Fibroblast of skin of back (primary cell): Measurements from ENCODE around the gene CALM1.
A peak's percentile ranks its signal among the peaks of the same experiment; 100 is the strongest.

ENCODE experiments used
- DNase-seq: peaks from one replicate; pipeline ENCODE4 v3.0.0-alpha.2; 2013

Gene CALM1

DNA sequence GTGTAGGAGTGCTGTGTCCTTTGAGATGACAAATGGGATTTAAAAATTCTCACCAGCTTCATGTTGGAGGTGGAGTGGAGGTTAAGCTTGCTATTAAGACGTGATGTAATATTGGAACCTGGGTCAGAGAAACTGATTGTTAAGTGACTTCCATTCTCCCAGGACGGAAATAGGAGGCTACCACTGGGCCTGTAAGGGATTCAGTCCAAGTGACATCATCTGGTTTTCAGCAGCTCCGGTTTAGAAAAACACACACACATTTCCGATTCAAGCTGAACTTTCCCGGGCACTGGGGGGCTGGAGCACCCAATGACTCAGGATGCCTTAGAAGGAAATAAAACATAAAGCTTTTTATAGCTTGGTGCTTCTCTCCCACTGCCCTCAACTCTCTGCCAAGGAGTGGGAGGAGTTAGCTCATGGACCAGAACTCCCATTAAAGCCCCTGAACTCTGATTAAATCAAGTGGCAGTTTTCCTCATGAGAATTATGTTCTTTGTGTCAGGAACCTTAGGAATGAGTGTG is 12.4 kb downstream of the CALM1 start:
- peak; percentile 99 for DNase-seq

GRCh38 chr14:90412058-90412457 is 15.2 kb downstream of the CALM1 start:
- peak; percentile 63 for DNase-seq

GRCh38 chr14:90416720-90417119 is 19.9 kb downstream of the CALM1 start:
- peak; percentile 24 for DNase-seq

- DNase-seq, result no peak
Measured at GRCh38 chr14:90418053-90418452, 21.2 kb downstream of the CALM1 start.

DNA sequence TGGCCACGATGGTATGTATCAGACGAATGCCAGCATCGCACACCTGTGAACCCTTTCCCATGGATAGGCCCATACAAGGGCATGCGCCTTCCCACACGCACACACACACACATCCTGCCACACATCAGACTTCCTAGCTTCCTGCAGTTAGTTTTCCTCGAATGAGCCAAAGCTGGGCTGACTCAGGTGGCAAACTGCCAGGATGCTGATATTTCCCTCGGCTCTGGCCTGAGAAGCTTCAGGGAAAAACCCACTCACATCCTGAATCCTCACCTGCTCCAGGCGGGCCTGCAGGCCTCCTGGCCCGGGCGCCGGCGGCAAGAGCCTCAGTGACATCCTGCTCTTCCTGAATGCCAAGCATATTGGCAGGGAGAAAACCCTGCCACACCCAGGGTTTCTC is 22.4 kb downstream of the CALM1 start:
- DNase-seq, result peak; percentile 93

GRCh38 chr14:90421001-90421631 is 24.3 kb downstream of the CALM1 start:
- DNase-seq, result no peak

GRCh38 chr14:90421632-90422020 is 24.8 kb downstream of the CALM1 start:
- DNase-seq, result no peak

DNA sequence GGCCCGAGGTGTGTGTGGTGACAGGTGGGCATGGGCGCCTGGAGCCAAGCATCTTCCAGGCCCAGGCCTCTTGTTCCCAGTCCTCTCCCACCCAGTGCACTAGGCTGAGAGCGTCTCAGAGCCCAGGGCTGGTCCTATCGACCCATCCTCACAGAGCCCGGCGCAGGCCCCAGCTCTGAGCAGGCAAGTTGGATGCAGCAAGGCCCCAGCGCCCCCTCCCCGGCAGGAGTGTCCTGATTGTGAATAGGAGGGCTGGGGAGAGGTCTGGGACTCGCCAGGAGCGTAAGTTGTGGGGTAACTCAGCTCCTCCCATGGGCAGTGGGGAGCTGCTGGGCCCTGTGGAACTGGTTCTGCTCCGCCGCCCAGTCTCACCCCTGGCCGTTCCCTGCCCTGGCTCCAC is 26.3 kb downstream of the CALM1 start:
- DNase-seq, result no peak

DNA sequence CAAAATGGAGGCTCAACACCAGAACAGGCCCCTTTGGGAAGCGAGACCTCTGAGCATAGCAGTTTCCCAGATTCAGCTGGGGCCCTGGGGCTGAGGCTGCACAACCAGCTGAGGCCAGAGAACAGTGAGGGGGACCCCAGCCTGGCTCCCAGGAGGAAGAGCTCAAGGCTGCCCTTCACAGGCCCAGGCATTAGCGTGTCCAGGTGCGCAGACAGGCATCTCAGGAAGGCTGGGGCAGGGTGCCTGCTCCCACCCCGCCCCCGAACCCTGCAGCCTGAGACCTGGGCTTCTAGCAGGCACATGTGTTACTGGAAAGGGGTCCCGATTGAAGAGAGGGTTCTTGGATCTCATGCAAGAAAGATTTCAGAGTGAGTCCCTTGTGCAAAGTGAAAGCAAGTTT is 27.2 kb downstream of the CALM1 start:
- DNase-seq, result no peak

DNA sequence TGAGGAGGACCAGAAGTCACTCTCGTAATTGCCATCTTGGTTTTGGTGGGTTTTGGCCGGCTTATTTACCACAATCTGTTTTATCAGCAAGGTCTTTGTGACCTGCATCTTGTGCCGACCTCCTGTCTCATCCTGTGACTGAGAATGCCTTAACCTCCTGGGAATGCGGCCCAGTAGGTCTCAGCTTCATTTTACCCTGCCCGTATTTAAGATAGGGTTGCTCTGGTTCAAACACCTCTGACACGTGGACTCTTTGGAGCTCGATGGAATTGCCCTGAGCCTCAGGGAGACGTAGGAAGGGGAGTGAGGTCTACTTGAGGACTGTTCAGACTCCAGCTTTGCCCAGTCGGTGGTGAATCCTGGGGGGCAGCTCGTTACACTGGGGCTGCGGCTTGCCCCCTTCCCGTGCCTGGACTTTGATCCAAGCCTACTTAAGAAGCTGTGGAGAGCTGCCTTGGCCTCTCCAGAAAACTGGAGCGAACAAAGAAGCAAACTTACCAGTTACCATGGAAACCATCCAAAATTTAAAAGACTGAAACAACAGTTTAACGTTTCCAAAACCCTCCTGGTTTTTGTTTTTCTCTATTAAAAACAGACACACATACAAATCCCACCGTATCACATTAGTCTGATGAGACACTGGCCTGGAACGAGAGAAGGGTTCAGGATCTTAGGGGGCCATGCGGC is 28.0 kb downstream of the CALM1 start:
- DNase-seq, result no peak

DNA sequence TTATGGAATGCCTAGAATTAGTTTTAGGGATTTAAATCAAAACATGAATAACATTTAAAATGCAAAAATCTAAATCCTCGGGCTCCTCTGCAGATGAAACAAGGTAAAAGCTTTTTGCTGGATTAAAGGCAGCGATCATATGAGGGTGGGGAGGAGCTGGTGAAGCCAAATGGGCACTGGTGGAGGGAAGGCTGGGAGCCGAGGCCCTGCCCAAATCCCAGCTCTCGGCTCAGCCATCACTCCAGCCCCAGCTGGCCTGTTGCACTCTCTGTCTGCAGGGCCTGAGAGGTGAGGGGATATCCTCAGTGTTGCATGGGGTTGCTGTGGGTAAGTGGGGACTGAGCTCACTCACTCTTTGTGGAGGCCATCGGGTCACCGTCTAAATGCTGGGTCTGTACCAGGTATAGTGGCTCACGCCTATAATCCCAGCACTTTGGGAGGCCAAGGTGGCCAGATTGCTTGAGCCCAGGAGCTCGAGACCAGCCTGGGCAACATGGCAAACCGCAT is 28.6 kb downstream of the CALM1 start:
- no peak for DNase-seq

- no peak for DNase-seq
Measured at GRCh38 chr14:90426031-90426540, 29.3 kb downstream of the CALM1 start.

DNA sequence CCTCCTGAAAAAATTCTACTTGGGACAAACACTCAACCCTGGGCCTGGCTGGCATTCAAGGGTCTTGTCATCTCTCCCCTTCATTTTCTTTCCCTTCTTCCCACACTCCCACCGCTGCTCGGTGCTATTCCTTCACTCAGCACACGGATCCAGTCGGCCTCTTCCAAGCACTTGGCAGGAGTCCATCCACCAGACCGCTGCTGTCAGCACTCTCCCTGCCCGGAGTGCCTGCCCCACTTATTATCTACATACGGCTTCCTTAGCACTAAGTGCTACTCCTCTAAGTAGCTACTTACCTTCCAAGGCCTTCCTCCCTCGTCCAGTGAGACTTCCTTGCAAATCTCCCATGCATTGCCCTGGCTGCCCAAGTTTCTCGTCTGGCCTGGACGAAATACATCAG is 29.8 kb downstream of the CALM1 start:
- DNase-seq, result peak; percentile 42

DNA sequence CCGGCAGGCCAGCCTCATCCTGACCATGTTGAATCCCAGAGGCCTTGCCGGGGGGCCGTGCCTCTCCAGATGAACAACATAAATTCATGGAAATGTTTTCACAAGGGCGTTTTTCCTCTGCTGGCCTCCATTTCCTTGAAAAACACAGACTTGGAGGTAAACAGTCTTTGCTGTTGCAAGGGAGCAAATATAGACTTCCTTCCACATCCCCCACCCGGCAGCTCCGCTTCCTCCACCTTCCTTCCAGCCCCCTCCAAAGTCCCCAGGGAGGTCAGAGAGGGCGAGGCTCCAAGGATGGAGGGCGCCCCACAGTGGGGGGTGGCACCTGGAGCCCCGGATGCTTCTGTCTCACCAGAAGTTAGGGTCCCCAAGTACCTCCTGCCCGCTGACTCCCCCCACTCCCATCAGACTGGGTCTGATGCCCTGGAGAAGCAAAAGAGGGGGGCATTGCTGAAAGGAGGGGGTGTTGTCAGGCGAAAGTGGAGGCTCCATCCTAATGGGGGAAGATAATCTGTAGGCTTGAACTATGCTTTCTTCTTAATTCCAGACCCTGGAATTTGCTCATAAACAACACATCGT is 31.1 kb downstream of the CALM1 start:
- DNase-seq, result no peak

DNA sequence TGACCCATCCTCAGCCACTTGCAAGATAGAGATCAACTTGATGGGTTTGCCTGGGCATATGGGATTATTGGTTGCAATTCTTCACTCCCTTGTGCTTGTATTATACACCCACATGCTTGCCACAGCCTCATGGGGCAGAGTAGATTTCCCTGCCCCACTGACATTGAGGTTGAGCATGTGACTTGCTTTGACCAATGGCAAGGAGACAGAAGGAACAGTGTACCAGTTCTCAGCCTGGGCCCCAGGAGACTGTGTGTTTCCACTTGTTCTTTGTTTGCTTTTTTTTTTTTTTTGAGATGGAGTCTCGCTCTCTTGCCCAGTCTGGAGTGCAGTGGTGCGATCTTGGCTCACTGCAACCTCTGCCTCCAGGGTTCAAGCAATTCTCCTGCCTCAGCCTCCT is 31.8 kb downstream of the CALM1 start:
- DNase-seq, result no peak

DNA sequence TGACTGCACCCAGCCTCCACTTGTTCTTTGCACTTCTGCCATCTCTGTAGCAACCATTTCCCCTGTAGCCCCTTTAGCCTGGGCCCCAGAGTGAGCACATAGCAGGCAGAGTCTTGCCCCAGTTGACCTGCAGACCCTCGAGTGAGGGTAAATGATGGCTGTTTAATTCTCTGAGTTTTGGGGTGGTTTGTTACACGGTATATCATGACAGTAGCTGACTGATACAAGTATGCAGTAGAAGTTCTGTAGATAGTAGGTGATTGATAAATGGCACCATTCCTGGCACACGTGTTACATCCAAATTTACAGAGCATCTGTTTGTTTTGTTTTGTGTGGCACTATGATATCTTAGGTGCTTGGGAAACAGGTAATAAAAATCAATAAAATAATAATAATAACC is 32.4 kb downstream of the CALM1 start:
- DNase-seq, result no peak

GRCh38 chr14:90429754-90430153 is 32.9 kb downstream of the CALM1 start:
- no peak for DNase-seq

DNA sequence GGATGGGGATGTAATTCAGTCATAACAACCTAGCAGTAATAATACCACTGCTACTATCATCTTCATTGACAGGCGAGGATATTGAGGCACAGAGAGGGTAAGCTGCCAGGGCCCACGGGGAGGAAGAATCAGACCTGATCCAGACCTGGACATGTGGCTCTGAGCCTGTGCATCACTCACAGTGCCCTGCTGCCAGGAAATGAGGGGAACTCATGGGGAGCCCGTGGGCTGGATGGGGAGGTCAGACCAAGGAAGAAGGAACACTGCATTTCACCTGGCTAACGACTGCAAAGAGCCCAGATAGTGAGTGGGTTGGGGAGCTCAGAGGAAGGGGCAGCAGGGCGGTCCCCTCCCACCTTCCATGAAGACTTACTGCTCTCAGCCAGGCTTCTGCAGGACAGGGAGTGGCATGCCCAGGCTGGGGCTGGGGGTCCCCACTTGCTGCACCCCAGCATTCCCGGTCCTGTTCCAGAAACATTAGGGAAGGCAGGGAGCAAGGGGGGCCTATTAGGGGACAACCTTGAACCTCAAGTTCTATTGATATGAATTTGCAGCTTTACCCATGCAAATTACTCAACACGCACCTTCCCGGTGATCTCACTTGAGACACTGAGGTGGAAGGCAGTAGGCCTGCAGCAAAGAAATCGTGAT is 37.7 kb downstream of the CALM1 start:
- no peak for DNase-seq

- no peak for DNase-seq
Measured at GRCh38 chr14:90438841-90439240, 42.0 kb downstream of the CALM1 start.

DNA sequence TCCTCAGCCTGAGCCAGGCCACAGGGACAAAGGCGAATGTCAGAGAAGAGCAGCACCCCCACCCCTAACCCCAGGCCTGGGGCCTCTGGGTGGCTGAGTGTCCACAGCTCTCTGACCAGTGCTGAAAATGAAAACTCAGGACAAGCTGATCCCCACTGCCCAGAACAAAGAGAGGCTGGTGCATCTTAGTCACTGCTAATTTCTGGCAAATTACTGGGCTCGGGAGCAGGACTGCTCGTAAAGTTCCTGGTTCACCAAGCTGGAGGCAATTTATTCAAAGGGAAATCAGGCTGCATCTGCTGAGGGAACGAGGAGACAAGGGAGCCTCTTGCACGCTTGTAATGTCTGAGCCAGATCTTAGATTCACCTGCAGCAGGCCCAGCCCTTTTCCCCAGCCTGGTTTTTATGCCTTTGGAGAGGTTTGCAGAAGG is 43.2 kb downstream of the CALM1 start:
- no peak for DNase-seq

DNA sequence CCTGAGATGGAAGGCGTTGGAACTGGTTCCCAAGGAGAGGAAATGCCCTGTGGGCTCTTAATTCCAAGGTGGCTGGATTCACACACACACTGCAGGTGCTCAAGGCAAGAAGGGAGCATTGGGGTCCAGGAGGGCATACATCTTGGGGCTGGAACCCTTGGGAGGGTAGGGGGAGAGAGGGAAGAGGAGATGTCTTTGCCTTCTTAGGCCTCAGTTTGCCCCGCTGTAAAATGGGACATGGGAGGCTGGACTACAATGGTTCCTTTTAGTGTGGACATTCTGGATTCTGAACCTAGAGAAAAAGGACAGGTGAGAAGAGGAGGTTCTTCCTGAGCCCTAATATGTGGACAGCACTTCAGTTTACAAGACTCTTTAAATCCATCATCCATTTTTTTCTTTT is 43.8 kb downstream of the CALM1 start:
- DNase-seq, result no peak

DNA sequence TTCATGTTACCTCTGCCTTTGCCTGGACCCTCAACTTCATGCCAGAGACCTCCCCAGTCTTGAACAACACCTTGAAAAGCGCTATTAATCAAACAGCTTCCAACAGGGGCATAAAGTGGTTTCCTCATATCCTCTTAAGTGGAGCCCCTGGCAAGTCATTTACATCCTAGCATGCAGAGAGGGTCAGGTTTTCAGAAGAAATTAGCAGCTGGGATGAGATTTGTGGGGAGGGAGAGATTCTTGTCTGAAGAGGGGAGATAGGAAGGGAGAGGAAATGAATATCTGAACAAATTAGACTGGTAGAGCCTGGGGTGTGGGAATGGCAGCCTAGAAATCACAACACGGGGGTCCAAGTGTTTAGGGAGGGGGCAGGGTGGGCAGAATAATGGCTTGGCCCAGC is 45.6 kb downstream of the CALM1 start:
- no peak for DNase-seq
